Measurements from ENCODE around the gene PRDM16. TPM values are rescaled to one million over a fixed set of nuclear protein-coding genes. Genes with fewer than 3 reads are reported as not detected.

Gene PRDM16
- total RNA-seq, 1 experiment from 2014 or later, result 0.17 TPM

- H3K4ac ChIP-seq (ENCODE audit: low read depth, low read length), result no peak overlapping the region
- no peak overlapping the region for H2AK5ac ChIP-seq (ENCODE audit: insufficient read length, low read length)
- no peak overlapping the region for H4K8ac ChIP-seq (replicated peaks; ENCODE audit: insufficient read length, low read depth, low read length)
- no peaks in the 10 kb centered on the region for H3K23me2 ChIP-seq (ENCODE audit: insufficient read length, low read depth, low read length, poor library complexity, severe bottlenecking)
- no peak overlapping the region for H3K9ac ChIP-seq (ENCODE audit: extremely low read depth, insufficient read length, low read length)
- Mint-ChIP-seq H3K9me3 (peaks cover 0 to 25% of the 10 kb centered on the region in 2 experiments; a peak in 2 of 5 replicates), H3K27ac (no peak overlapping the region), H3K4me1 (peaks cover 0 to 3% of the 10 kb centered on the region in 2 experiments; a peak in 1 of 4 replicates), H3K36me3 (ENCODE audit: insufficient read depth in 1 of 3, low read depth in 3 of 3) (peaks cover 0 to 9% (median 0%) of the 10 kb centered on the region in 3 experiments; a peak in 2 of 7 replicates), H3K27me3 (ENCODE audit: low read depth) (peaks cover 4% of the 10 kb centered on the region), H3K4me3 (no peak overlapping the region)
- H2AFZ ChIP-seq (ENCODE audit: low read length), result no peak overlapping the region
- H3K79me2 ChIP-seq (ENCODE audit: insufficient read depth, low read length), result no peaks in the 10 kb centered on the region
- no peak overlapping the region for H2BK15ac ChIP-seq (ENCODE audit: low read depth, low read length)
- DNase-seq, result no peak
- H2BK120ac ChIP-seq (ENCODE audit: low read depth, low read length, poor library complexity, severe bottlenecking), result no peak overlapping the region
- H3K56ac ChIP-seq (ENCODE audit: insufficient read length, low read depth, low read length), result no peak overlapping the region
- no peak overlapping the region for H3K23ac ChIP-seq (ENCODE audit: insufficient read length, low read depth, low read length)
- TF ChIP-seq CTCF (conservative IDR thresholded peaks at IDR 0.05), result no peak
- no peak overlapping the region for H3T11ph ChIP-seq (ENCODE audit: low read length)
- H3K4me2 ChIP-seq (ENCODE audit: insufficient read depth, insufficient read length, low read length), result no peak overlapping the region
- H3K9me3 ChIP-seq (ENCODE audit: control insufficient read depth, low read depth, low read length), result no peaks in the 10 kb centered on the region
- H4K91ac ChIP-seq (ENCODE audit: insufficient read length, low read depth, low read length), result no peak overlapping the region
- H2BK5ac ChIP-seq (ENCODE audit: insufficient read length, low read length), result no peak overlapping the region
- no peaks in the 10 kb centered on the region for H3K79me1 ChIP-seq (ENCODE audit: insufficient read depth, low read depth, low read length, poor library complexity, severe bottlenecking)
- H3K14ac ChIP-seq (ENCODE audit: insufficient read depth, low read length), result no peak overlapping the region
- no peak overlapping the region for H3K18ac ChIP-seq (ENCODE audit: insufficient read length, low read depth, low read length)
- WGBS (ENCODE audit: extremely low coverage, insufficient read length, low lambda C conversion rate), result no CpG with 5 or more reads among the region's 25 CpGs
- no peak overlapping the region for H2BK12ac ChIP-seq (ENCODE audit: insufficient read length, low read depth, low read length)
- H3K27ac ChIP-seq (ENCODE audit: insufficient read length, low read depth, low read length), result no peak overlapping the region
- H3K4me1 ChIP-seq (ENCODE audit: insufficient read depth, low read length), result no peaks in the 10 kb centered on the region
- no peak overlapping the region for H2BK20ac ChIP-seq (ENCODE audit: low read depth, low read length, poor library complexity, severe bottlenecking)
- no peak overlapping the region for H4K5ac ChIP-seq (ENCODE audit: insufficient read length, low read depth, low read length)
- H4K20me1 ChIP-seq (ENCODE audit: control insufficient read depth, insufficient read depth, insufficient read length), result no peaks in the 10 kb centered on the region
- no peaks in the 10 kb centered on the region for H3K27me3 ChIP-seq (ENCODE audit: insufficient read depth, low read length)
Observed at GRCh38 chr1:3033040-3033789, 35.8 kb upstream of the PRDM16 start.

Measured in H9 (cell line).